ENCODE data around the gene PRLH. TPM values are rescaled to one million over a fixed set of nuclear protein-coding genes. Genes with fewer than 3 reads are reported as not detected.
A peak's percentile ranks its signal among the peaks of the same experiment; 100 is the strongest.

Gene PRLH
- total RNA-seq, 1 donor: not detected

DNA sequence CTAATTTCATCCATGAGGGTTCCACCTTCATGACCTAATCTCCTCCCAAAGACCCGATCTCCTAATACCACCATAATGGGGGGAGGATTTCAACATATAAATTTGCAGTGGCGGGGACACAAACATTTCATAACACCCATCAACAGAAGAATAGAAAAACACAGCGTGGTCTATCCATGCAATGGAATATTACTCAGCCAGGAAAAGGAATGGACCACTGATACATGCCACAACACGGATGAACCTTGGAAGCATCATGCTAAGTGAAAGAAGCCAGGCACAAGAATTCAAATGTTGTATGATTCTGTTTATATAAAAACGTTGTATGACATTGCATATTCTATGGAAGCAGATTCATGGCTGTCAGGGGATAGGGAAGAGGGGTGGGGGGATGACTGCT lies 2.7 kb downstream of the PRLH start:
- TF ChIP-seq, protein P1, sequence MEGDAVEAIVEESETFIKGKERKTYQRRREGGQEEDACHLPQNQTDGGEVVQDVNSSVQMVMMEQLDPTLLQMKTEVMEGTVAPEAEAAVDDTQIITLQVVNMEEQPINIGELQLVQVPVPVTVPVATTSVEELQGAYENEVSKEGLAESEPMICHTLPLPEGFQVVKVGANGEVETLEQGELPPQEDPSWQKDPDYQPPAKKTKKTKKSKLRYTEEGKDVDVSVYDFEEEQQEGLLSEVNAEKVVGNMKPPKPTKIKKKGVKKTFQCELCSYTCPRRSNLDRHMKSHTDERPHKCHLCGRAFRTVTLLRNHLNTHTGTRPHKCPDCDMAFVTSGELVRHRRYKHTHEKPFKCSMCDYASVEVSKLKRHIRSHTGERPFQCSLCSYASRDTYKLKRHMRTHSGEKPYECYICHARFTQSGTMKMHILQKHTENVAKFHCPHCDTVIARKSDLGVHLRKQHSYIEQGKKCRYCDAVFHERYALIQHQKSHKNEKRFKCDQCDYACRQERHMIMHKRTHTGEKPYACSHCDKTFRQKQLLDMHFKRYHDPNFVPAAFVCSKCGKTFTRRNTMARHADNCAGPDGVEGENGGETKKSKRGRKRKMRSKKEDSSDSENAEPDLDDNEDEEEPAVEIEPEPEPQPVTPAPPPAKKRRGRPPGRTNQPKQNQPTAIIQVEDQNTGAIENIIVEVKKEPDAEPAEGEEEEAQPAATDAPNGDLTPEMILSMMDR (IDR thresholded peaks at IDR 0.05; ENCODE audit: insufficient read depth, low read length): no peak
- no peak overlapping the region for H3K4me3 ChIP-seq (ENCODE audit: low read depth, low read length)
- no peak for DNase-seq (ENCODE audit: low read depth)

- TF ChIP-seq, protein P1 (IDR thresholded peaks at IDR 0.05; ENCODE audit: insufficient read depth, low read length): no peak
- no peak overlapping the region for H3K4me3 ChIP-seq (ENCODE audit: low read depth, low read length)
- DNase-seq (ENCODE audit: low read depth): no peak
Measured at GRCh38 chr2:237569896-237570295, 3.5 kb downstream of the PRLH start.

DNA sequence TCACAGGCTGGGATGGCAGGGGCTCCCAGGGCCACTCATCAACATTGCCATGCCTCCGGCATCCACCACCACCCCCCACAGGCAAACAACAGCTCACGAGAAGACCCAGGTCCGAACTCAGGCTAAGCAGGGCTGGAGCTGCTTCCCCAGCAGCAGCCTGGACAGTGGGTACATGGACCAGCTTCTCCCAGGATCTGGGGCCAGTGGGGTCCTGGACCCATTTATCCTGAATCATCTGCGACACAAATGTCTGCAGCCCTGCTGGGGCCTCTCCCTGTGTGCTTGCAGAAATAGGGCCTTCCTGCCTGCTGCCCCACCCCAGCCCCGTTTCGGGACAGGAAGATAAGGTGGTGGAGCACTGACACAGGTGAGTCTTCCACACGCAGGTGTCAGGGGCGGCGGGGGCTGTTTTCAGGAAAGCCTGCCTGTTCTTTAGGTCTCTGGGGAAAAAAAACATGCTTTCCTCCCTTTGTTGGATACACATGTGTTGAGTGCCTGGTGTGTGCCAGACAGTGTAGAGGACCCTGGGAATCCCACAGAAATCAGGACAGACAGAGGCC lies 4.5 kb downstream of the PRLH start:
- TF ChIP-seq, protein P1 (IDR thresholded peaks at IDR 0.05; ENCODE audit: insufficient read depth, low read length): no peak
- DNase-seq (ENCODE audit: low read depth): no peak
- no peak overlapping the region for H3K4me3 ChIP-seq (ENCODE audit: low read depth, low read length)

GRCh38 chr2:237571551-237571950 lies 5.2 kb downstream of the PRLH start:
- H3K4me3 ChIP-seq (ENCODE audit: low read depth, low read length): no peak overlapping the region
- TF ChIP-seq, protein P1 (IDR thresholded peaks at IDR 0.05; ENCODE audit: insufficient read depth, low read length): no peak
- no peak for DNase-seq (ENCODE audit: low read depth)

GRCh38 chr2:237572021-237572741 lies 5.8 kb downstream of the PRLH start:
- peak; percentile 83 for DNase-seq (ENCODE audit: low read depth)
- TF ChIP-seq, protein P1 (IDR thresholded peaks at IDR 0.05; ENCODE audit: insufficient read depth, low read length): peak; percentile 76
- no peak overlapping the region for H3K4me3 ChIP-seq (ENCODE audit: low read depth, low read length)

GRCh38 chr2:237572742-237573101 lies 6.3 kb downstream of the PRLH start:
- TF ChIP-seq, protein P1 (IDR thresholded peaks at IDR 0.05; ENCODE audit: insufficient read depth, low read length): no peak
- H3K4me3 ChIP-seq (ENCODE audit: low read depth, low read length): no peak overlapping the region
- DNase-seq (ENCODE audit: low read depth): no peak

All from fibroblast of the aortic adventitia (primary cell).